ENCODE results near the gene SPEG. TPM values are rescaled to one million over a fixed set of nuclear protein-coding genes. Genes with fewer than 3 reads are reported as not detected.
A peak's percentile ranks its signal among the peaks of the same experiment; 100 is the strongest.

SPEG gene
- total RNA-seq, 2 experiments from 2014 or later, result 15.3 to 17.7 TPM

DNA sequence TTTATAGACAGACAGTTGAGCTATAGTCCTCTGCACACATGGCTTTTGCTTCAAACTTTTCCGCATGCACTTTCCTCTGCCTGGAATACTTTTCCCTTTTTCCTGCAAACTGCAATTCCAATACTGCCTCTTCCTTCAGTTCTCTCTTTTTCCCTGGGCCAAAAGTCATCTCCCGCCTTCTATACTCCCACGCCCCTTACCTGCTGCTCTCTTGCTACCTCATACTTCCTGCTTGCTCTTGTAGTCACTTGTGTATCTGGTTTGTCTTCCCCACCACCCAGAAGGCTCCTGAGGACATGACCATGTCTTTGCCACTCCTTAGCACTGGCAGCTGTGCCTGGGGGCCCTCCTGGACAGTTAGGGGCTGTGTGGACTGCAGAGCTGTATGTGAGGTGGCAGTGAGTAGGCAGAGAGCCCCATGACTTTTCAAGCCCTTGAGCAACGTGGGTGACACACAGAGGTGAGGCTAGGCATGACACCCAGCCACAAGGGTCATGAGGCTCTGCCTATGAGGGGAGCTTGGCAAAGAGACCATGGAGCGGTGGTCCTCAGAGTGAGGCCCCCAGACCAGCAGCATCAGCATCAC is 23.2 kb downstream of the SPEG start:
- no peaks in the 10 kb centered on the region for H3K36me3 Mint-ChIP-seq (ENCODE audit: low read depth)
- no peak overlapping the region for H3K4me3 Mint-ChIP-seq
- Histone ChIP-seq H3K4me1 (ENCODE audit: insufficient read depth, low read length) (peaks cover 8% of the 10 kb centered on the region), H3K36me3 (ENCODE audit: insufficient read depth, low read length) (no peaks in the 10 kb centered on the region), H3K9me3 (ENCODE audit: control insufficient read depth in 1 of 2, insufficient read depth in 1 of 2, low read length in 2 of 2) (no peaks in the 10 kb centered on the region), H3K27me3 (ENCODE audit: control insufficient read depth in 1 of 2, insufficient read depth in 2 of 2, low read length in 2 of 2) (no peaks in the 10 kb centered on the region), H3K27ac (ENCODE audit: low read depth in 1 of 2, low read length in 2 of 2) (no peak overlapping the region), H3K4me3 (ENCODE audit: low read length) (no peak overlapping the region)
- intact Hi-C loops (cut with DNase I, micrococcal nuclease), result loop anchor here (2.0 to 5.0 kb wide), 2 partner anchors 55 to 56 kb away; no protein-coding TSS in a partner anchor
- peak in 1 of 14 experiments; percentile 21 for DNase-seq
- H3K4me1 Mint-ChIP-seq (ENCODE audit: low read depth), result peaks cover 6% of the 10 kb centered on the region
- H3K9me3 Mint-ChIP-seq, result no peaks in the 10 kb centered on the region
- ChIA-PET CTCF (interaction anchor here (2.5 kb wide), 1 partner anchor 72 kb away, joined by 11 read pairs; no protein-coding TSS in a partner anchor), POLR2A (no interaction called here)
- peak; percentile 51 for ATAC-seq (ENCODE audit: poor library complexity)
- H3K27ac Mint-ChIP-seq, result no peak overlapping the region
- no peak for TF ChIP-seq CTCF (IDR thresholded peaks at IDR 0.05)
- H3K27me3 Mint-ChIP-seq, result peaks cover 3% of the 10 kb centered on the region

DNA sequence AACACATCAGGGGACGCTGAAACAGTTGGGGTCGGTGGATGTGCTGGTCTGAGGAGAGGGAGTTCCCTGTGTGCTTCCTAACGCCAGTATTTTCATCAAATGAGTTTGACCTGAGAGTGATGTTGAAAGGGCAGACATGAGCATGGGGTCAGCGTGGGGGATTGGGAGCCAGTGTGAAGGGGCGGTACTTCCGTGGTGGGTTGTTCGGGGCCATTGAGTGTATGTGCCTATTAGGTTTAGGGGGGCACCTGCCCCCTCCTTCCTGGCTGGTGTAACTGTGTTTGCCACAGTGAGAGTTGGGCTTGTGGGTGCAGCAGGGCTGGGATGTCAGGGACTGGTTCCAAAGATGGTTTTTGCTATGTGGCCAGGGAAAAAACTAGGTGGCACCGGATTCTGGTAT is 24.4 kb downstream of the SPEG start:
- Histone ChIP-seq H3K4me3 (ENCODE audit: low read length) (no peak overlapping the region), H3K9me3 (ENCODE audit: control insufficient read depth in 1 of 2, insufficient read depth in 1 of 2, low read length in 2 of 2) (no peaks in the 10 kb centered on the region), H3K27me3 (ENCODE audit: control insufficient read depth in 1 of 2, insufficient read depth in 2 of 2, low read length in 2 of 2) (no peaks in the 10 kb centered on the region), H3K4me1 (ENCODE audit: insufficient read depth, low read length) (peaks cover 8% of the 10 kb centered on the region), H3K27ac (ENCODE audit: low read depth in 1 of 2, low read length in 2 of 2) (no peak overlapping the region), H3K36me3 (ENCODE audit: insufficient read depth, low read length) (no peaks in the 10 kb centered on the region)
- Mint-ChIP-seq H3K27me3 (no peaks in the 10 kb centered on the region), H3K27ac (no peak overlapping the region), H3K4me3 (no peak overlapping the region), H3K36me3 (ENCODE audit: low read depth) (no peaks in the 10 kb centered on the region), H3K4me1 (ENCODE audit: low read depth) (peaks cover 6% of the 10 kb centered on the region), H3K9me3 (no peaks in the 10 kb centered on the region)
- ChIA-PET CTCF (interaction anchor here (0.7 to 2.5 kb wide), 2 partner anchors 51 to 71 kb away, joined by 3 to 11 read pairs; no protein-coding TSS in a partner anchor), POLR2A (no interaction called here)
- TF ChIP-seq CTCF (IDR thresholded peaks at IDR 0.05), result no peak
- intact Hi-C loops (cut with DNase I, micrococcal nuclease), result loop anchor here (1.0 to 5.0 kb wide), 3 partner anchors 56 to 71 kb away; no protein-coding TSS in a partner anchor
- no peak for ATAC-seq (ENCODE audit: poor library complexity)
- DNase-seq, result no peak

DNA sequence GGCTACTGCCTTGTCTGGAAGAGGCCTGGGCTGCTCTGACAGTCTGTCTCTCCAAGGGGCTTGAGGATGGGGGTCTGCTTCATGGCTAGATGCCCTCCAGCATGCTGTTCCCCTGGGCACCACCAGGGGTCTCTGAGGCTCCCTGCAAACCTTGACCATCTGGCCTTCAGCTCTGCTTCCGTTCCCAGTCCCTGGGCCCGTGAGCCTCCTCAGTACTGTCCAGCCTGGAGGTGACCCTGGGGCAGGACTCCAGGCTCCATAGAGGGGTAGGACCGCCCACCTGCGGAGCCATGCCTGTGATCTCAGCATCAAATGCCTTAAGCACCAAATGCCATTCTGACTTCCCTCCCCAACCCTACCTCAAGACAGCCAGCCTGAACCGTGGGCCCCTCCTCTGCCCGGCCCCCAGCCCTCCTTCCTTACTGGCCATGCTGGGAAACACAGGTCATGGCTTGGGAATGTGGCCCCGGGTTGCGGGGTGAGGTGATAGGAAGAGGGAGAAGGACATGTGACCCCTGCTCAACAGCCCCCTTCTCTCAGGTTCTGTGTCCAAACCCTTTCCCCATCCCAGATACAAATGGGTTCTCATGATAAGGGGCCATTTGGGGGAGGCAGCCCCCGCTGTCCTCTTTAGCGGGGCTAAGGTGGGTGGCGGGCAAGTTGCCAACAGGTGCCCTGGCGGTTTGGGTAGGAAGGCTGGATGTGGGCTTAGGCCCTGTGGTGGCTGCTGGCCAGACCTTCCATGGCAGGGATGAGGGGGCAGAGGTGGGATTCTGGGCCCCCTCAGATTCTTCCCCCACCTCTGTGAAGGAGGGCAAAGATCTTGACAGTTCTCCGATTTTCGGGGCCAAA is 25.0 kb downstream of the SPEG start:
- no peaks in the 10 kb centered on the region for H3K27me3 ChIP-seq (ENCODE audit: control insufficient read depth in 1 of 2, insufficient read depth in 2 of 2, low read length in 2 of 2)
- POLR2A ChIA-PET, result no interaction called here
- CTCF ChIA-PET, result interaction anchor here (1.5 to 2.5 kb wide), 2 partner anchors 70 kb away, joined by 5 to 11 read pairs; no protein-coding TSS in a partner anchor
- Mint-ChIP-seq H3K27ac (no peak overlapping the region), H3K27me3 (no peaks in the 10 kb centered on the region), H3K4me3 (no peak overlapping the region), H3K9me3 (no peaks in the 10 kb centered on the region), H3K36me3 (ENCODE audit: low read depth) (no peaks in the 10 kb centered on the region), H3K4me1 (ENCODE audit: low read depth) (peaks cover 6% of the 10 kb centered on the region)
- TF ChIP-seq CTCF (IDR thresholded peaks at IDR 0.05), result peak; percentile 75
- H3K36me3 ChIP-seq (ENCODE audit: insufficient read depth, low read length), result no peaks in the 10 kb centered on the region
- ATAC-seq (ENCODE audit: poor library complexity), result peak; percentile 56
- no peaks in the 10 kb centered on the region for H3K9me3 ChIP-seq (ENCODE audit: control insufficient read depth in 1 of 2, insufficient read depth in 1 of 2, low read length in 2 of 2)
- no peak overlapping the region for H3K4me3 ChIP-seq (ENCODE audit: low read length)
- H3K27ac ChIP-seq (ENCODE audit: low read depth in 1 of 2, low read length in 2 of 2), result no peak overlapping the region
- peaks cover 8% of the 10 kb centered on the region for H3K4me1 ChIP-seq (ENCODE audit: insufficient read depth, low read length)
- intact Hi-C loops (cut with DNase I, micrococcal nuclease), result loop anchor here (1.0 to 5.0 kb wide), 3 partner anchors 57 to 71 kb away; no protein-coding TSS in a partner anchor
- DNase-seq, result peak in 9 of 14 experiments; percentile 12 to 58 (median 33)
